Spleen (tissue), 7 donors: ENCODE data around the gene PADI4.

Experiments
- POLR2A ChIP-seq, 3 donors: fragments of 450-650 bp; IDR thresholded peaks; one replicate each; pipeline ENCODE4 v1.5.1; 2017; ENCODE audit warnings: antibody characterized with exemption in 3 of 3, mild to moderate bottlenecking in 1 of 3
- POLR2AphosphoS5 ChIP-seq, 3 donors: sonication (generic); formaldehyde crosslinking; IDR thresholded peaks; one replicate each; pipeline ENCODE4 v1.5.1; 2017; ENCODE audit warnings: antibody characterized with exemption in 3 of 3
- TF ChIP-seq, protein P1 (sequence below), 11 experiments: fragments of 200-600 bp in 7 of 11; fragments of 450-650 bp in 4 of 11; sonication (generic) in 4 of 11; IDR thresholded peaks in 8 of 11; conservative IDR thresholded peaks in 3 of 11; 1 replicate in 7 of 11; 2 replicates in 4 of 11; pipeline versions ENCODE4 v1.4.0 to v1.8.0; 2016 to 2021; ENCODE audit warnings: antibody characterized with exemption in 11 of 11, inconsistent platforms in 4 of 11, mild to moderate bottlenecking in 1 of 11
- donor health status: DM: no; HTN: no; CAD: no; lungs with moderate emphysema.
- donor health status: DM: no; HTN: no; CAD: no.
- donor health status: DM: no; HTN: no; CAD: no.

DNA sequence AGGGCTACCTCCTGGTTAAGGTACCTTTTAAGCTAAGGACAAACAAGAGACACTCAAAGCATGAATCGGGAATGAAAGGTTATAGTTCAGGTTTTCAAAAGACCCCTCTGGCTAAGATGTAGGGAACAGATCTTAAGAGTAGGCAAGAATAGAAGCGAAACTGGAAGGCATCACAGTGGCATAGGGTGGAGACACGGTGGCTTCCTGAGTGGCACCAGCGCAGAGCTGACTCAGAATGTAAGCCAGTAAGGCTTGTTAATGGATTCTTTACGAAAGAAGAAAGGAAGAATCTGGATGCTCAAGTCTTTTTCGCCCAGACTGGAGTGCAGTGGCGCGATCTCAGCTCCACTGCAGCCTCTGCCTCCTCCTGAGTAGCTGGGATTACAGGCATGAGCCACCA lies 85.2 kb downstream of the PADI4 start:
- TF ChIP-seq, protein P1, sequence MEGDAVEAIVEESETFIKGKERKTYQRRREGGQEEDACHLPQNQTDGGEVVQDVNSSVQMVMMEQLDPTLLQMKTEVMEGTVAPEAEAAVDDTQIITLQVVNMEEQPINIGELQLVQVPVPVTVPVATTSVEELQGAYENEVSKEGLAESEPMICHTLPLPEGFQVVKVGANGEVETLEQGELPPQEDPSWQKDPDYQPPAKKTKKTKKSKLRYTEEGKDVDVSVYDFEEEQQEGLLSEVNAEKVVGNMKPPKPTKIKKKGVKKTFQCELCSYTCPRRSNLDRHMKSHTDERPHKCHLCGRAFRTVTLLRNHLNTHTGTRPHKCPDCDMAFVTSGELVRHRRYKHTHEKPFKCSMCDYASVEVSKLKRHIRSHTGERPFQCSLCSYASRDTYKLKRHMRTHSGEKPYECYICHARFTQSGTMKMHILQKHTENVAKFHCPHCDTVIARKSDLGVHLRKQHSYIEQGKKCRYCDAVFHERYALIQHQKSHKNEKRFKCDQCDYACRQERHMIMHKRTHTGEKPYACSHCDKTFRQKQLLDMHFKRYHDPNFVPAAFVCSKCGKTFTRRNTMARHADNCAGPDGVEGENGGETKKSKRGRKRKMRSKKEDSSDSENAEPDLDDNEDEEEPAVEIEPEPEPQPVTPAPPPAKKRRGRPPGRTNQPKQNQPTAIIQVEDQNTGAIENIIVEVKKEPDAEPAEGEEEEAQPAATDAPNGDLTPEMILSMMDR (IDR thresholded peaks at IDR 0.05 in 8 of 11, conservative IDR thresholded peaks at IDR 0.05 in 3 of 11), result no peak
- TF ChIP-seq POLR2A (IDR thresholded peaks at IDR 0.05), result no peak
- TF ChIP-seq POLR2AphosphoS5 (IDR thresholded peaks at IDR 0.05), result no peak
